ENCODE data around the gene MSTN. TPM values are rescaled to one million over a fixed set of nuclear protein-coding genes. Genes with fewer than 3 reads are reported as not detected.

Gene MSTN
- total RNA-seq, 2 experiments from 2014 or later = not detected

GRCh38 chr2:190053426-190053825 lies 9.1 kb downstream of the MSTN start:
- no peaks in the 10 kb centered on the region for H3K27me3 ChIP-seq (ENCODE audit: control insufficient read depth in 1 of 2, insufficient read depth in 2 of 2, low read length in 2 of 2)
- Mint-ChIP-seq H3K4me3 (no peak overlapping the region), H3K4me1 (ENCODE audit: low read depth) (no peaks in the 10 kb centered on the region), H3K36me3 (ENCODE audit: low read depth) (no peaks in the 10 kb centered on the region), H3K27me3 (no peaks in the 10 kb centered on the region), H3K27ac (no peak overlapping the region), H3K9me3 (no peaks in the 10 kb centered on the region)
- POLR2A ChIA-PET = no interaction called here
- no peaks in the 10 kb centered on the region for H3K36me3 ChIP-seq (ENCODE audit: insufficient read depth, low read length)
- no peaks in the 10 kb centered on the region for H3K9me3 ChIP-seq (ENCODE audit: control insufficient read depth in 1 of 2, insufficient read depth in 1 of 2, low read length in 2 of 2)
- ATAC-seq (ENCODE audit: poor library complexity) = no peak
- DNase-seq = no peak
- CTCF ChIA-PET = no interaction called here
- H3K4me3 ChIP-seq (ENCODE audit: low read length) = no peak overlapping the region
- H3K4me1 ChIP-seq (ENCODE audit: insufficient read depth, low read length) = no peaks in the 10 kb centered on the region
- intact Hi-C loops (cut with DNase I, micrococcal nuclease) = no loop called here
- no peak overlapping the region for H3K27ac ChIP-seq (ENCODE audit: low read depth in 1 of 2, low read length in 2 of 2)
- no peak for TF ChIP-seq CTCF (IDR thresholded peaks at IDR 0.05)

GRCh38 chr2:190052307-190052706 lies 10.2 kb downstream of the MSTN start:
- H3K27me3 ChIP-seq (ENCODE audit: control insufficient read depth in 1 of 2, insufficient read depth in 2 of 2, low read length in 2 of 2) = no peaks in the 10 kb centered on the region
- peaks cover under 1% of the 10 kb centered on the region for H3K27me3 Mint-ChIP-seq
- no peaks in the 10 kb centered on the region for H3K9me3 Mint-ChIP-seq
- no peak overlapping the region for H3K4me3 Mint-ChIP-seq
- H3K4me1 ChIP-seq (ENCODE audit: insufficient read depth, low read length) = no peaks in the 10 kb centered on the region
- no peak overlapping the region for H3K27ac Mint-ChIP-seq
- POLR2A ChIA-PET = no interaction called here
- no peaks in the 10 kb centered on the region for H3K9me3 ChIP-seq (ENCODE audit: control insufficient read depth in 1 of 2, insufficient read depth in 1 of 2, low read length in 2 of 2)
- H3K4me1 Mint-ChIP-seq (ENCODE audit: low read depth) = no peaks in the 10 kb centered on the region
- DNase-seq = no peak
- H3K4me3 ChIP-seq (ENCODE audit: low read length) = no peak overlapping the region
- TF ChIP-seq CTCF (IDR thresholded peaks at IDR 0.05) = no peak
- H3K36me3 ChIP-seq (ENCODE audit: insufficient read depth, low read length) = no peaks in the 10 kb centered on the region
- no peak for ATAC-seq (ENCODE audit: poor library complexity)
- H3K27ac ChIP-seq (ENCODE audit: low read depth in 1 of 2, low read length in 2 of 2) = no peak overlapping the region
- CTCF ChIA-PET = no interaction called here
- intact Hi-C loops (cut with DNase I, micrococcal nuclease) = no loop called here
- no peaks in the 10 kb centered on the region for H3K36me3 Mint-ChIP-seq (ENCODE audit: low read depth)

GRCh38 chr2:190051223-190051622 lies 11.3 kb downstream of the MSTN start:
- no peak for TF ChIP-seq CTCF (IDR thresholded peaks at IDR 0.05)
- DNase-seq (no peak), ATAC-seq (ENCODE audit: poor library complexity) (no peak)
- Mint-ChIP-seq H3K4me3 (no peak overlapping the region), H3K4me1 (ENCODE audit: low read depth) (no peaks in the 10 kb centered on the region), H3K36me3 (ENCODE audit: low read depth) (no peaks in the 10 kb centered on the region), H3K27ac (no peak overlapping the region), H3K9me3 (no peaks in the 10 kb centered on the region), H3K27me3 (peaks cover 6% of the 10 kb centered on the region)
- intact Hi-C loops (cut with DNase I, micrococcal nuclease) = no loop called here
- Histone ChIP-seq H3K4me3 (ENCODE audit: low read length) (no peak overlapping the region), H3K27ac (ENCODE audit: low read depth in 1 of 2, low read length in 2 of 2) (no peak overlapping the region), H3K27me3 (ENCODE audit: control insufficient read depth in 1 of 2, insufficient read depth in 2 of 2, low read length in 2 of 2) (no peaks in the 10 kb centered on the region), H3K9me3 (ENCODE audit: control insufficient read depth in 1 of 2, insufficient read depth in 1 of 2, low read length in 2 of 2) (no peaks in the 10 kb centered on the region), H3K4me1 (ENCODE audit: insufficient read depth, low read length) (no peaks in the 10 kb centered on the region), H3K36me3 (ENCODE audit: insufficient read depth, low read length) (no peaks in the 10 kb centered on the region)
- ChIA-PET POLR2A (no interaction called here), CTCF (no interaction called here)
